Renal cortex interstitium (tissue), 11 donors: ENCODE measurements around the gene AADACL2. TPM values are rescaled to one million over a fixed set of nuclear protein-coding genes. Genes with fewer than 3 reads are reported as not detected.
"Not testable (repeated sequence)": the region's sequence is repeated elsewhere in the genome, so short reads cannot be mapped to it uniquely, and the experiment has no call there.

Experiments
- DNase-seq, 11 donors: peaks; one replicate each; pipeline ENCODE4 v3.0.0-alpha.2; 2013; ENCODE audit warnings: low read depth in 9 of 11, low spot score in 4 of 11; ENCODE audit errors: extremely low read depth in 1 of 11
- polyA plus RNA-seq, 3 donors: library from polyadenylated mRNA; unstranded; fragments of 120-200 nt; gene quantifications; one replicate each; pipeline ENCODE4 v1.2.1, GENCODE V29; 2013; ENCODE audit not compliant: insufficient read length in 3 of 3

Gene AADACL2
- polyA plus RNA-seq, 3 donors: 0.07 TPM; not detected in 2

DNA sequence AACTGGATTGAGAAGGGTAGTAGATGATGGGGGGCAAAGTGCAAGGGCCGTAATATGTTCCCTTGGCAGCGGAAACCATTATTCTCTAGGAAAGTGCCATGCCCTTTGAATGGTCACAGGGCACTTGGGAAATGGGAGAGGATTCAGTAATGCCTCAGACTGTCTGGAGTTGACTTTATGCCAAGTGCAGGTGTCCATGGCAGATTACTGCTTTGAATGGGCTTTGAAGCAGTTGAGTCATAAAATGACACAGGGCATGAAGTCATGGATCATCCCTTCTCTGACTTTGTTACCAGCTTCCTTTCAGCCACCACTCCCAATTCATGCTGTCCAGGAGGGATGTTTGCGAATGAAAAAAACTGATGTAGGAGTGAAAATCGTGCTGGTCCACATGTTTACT is 20.1 kb downstream of the AADACL2 start:
- no peak for DNase-seq

DNA sequence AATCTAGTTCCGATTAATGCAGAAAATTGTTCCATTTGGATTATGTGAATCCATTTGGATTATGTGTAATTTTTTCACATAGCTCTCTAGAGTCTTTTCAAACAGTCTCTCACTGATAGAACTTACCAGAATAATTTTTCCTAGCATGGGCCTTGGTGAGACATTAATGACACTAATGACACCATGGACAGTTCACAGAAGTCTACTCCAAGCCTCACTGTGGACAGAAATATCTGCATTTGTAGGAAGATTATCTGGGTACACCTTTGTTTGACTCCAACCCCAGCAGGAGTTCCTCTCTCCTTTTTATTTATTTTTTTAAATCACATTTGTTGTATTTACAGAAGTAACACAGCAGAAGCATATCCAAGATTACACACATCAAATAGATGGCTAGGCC is 27.9 kb downstream of the AADACL2 start:
- no peak for DNase-seq

DNA sequence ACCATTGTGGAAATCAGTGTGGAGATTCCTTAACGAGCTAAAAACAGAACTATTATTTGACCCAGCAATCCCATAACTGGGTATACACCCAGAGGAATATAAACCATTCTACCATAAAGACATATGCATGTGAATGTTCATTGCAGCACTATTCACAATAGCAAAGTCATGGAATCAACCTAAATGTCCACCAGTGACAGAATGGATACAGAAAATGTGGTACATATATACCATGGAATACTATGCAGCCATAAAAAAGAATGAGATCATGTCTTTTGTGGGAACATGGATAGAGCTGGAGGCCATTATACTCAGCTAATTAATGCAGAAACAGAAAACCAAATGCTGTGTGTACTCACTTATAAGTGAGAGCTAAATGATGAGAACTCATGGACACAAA is 31.0 kb downstream of the AADACL2 start:
- DNase-seq: not testable (repeated sequence)

DNA sequence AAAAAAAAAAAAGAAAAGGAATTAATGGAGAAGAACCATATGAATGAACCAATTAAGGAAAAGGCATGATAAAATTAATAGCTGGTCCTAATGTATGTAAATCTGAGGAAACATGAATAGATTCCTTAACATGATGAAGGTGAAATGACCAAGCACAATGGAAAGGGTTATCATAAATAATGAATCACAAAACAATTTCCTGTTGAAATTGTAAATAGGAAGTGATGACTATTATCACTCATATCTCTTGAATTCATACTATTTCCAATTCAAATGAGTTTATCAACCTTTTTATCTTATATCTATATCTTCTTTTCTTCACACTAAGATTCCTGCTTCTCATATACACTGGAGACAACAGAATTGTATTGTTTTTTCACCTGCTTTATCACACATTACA is 32.0 kb downstream of the AADACL2 start:
- DNase-seq: no peak

DNA sequence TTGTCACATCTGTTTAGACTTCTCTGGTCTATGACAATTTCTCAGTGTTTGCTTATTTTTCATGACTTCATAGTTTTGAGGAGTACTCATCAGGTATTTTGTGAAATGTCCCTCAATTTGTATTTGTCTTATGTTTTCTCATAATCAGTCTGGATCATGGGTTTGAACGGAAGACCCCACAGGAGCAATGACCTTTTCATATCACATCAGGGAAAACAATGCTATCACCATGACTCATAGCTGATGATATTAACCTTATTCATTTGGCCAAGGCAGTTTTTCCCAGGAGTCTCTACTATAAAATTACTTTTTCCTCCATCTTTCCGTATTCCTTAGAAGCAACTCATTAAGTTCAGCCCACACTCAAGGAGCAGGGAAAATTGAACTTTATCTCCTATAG is 32.7 kb downstream of the AADACL2 start:
- no peak for DNase-seq

DNA sequence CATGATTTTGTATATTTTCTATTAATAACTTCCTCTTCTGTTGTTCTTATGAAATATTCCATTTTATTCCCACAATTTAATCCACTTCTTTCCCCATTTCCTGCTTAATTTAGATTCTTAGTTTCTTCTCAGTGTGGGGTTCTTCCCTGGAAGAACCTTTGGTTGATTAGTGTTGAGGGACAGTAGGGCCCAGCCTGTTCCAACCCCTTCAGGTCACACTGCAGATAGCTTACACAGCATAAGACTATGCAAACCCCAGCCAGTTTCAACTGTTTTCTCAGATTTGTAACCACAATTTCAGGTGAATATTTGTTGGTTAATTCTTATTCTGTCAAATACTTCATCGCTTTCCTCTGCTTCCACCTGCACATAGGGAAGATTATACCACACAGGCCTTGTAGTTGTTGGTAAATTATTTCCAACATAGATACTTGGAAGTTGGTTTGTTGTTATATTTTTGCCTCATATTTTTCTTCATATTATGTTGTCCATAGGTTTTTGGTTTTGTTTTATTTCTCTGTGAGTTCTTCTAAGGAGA is 34.7 kb downstream of the AADACL2 start:
- no peak for DNase-seq

DNA sequence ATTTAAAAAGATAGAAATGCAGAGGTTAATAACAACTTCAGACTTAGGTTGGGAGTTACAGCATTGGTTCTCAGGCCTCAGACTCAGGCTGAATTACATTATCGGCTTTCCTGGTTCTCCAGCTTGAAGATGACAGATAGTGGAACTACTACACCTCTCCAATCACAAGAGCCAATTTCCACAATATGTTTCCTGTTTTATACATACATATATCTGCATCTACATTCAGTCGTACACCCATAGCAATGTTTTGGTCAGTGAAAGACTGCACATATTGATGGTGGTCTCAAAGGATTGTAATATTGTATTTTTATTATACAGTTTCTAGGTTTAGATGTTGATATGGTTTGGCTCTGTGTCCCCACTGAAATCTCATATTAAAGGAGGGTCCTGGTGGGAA is 35.4 kb downstream of the AADACL2 start:
- no peak for DNase-seq

DNA sequence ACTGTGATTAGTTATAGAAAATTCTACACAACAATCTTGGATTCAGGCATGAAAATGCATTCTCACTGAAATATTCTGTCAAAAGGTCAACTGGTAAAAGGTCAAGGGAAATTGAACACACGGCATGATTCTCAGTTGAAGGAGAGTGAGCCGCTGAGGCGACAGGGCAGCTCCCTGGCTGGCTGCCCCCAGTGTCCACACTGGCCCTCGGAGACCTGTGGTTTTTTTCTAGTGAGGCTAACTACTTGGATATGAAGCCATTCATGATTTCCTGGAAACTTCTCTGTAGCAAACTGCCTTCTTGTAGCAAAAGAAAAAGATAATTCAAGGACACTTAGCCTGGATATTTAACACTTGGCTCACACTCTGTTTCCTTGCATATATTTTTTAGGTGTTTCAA is 37.2 kb downstream of the AADACL2 start:
- peak in 2 of 11 donors; percentile 15 to 27 for DNase-seq

DNA sequence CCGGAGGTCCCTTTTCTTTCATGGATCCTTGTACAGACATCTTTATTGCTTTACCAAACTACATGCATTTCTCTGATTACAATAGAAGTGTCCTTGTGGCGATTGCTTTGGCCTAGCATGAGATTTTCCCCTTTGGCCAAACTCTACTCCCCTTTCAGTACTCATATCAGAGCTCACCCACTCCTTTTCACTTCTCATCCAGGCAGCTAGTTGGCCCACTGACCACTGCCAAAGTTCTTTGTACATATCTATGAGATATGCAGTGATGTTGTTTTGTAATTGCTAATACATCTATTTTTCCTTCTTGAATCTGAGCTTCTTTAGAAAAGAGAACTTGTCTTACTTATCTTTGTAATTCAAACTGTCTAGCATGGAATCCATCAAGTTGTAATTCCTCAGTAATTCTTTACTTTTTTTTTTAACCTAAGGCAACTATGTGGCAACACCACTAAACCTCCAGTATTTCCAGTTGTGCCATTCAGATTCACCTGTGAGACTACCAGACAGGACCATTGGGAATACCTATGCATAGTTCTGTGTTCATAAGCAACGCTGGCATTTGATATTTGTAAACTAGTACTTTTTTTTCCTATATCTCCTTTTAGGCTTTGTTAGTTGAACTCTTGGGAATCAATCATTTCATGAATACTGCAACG is 39.2 kb downstream of the AADACL2 start:
- DNase-seq: no peak

DNA sequence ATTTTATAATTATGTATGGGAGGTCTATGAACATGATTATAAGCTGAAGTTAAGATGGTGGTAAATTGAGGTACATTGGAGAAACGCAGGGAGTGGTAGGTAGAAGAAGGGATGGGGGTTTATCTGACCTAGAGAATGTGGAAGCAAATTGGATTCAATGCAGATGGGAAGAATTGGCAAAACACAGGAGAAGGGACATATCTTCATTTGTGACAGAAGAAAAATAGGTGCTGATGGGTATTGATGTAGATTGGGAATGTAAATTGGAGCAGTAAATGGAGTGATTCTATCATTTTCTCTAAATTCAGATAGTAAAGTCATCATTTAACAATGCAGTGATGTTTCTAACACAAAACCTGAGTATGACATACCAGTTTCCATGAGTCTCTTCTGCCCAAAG is 40.5 kb downstream of the AADACL2 start:
- no peak for DNase-seq

DNA sequence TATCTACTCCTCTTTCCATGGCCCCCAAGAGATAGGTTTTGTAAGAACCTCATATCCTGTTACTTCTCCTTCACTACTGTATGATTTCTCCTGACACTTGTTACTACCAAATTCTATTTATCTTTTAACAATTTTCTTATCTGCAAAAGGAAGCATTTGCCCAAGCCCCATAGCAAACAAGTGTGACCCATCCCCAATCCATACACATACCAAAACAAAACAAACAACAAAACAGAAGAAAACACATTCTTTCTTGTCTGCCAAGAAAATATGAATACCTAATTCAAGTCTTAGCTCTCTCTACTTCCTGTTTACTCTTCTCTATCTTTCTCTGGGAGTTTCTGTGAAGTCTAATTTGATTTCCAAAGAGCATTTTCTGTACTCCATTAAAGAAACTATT is 41.2 kb downstream of the AADACL2 start:
- DNase-seq: no peak

DNA sequence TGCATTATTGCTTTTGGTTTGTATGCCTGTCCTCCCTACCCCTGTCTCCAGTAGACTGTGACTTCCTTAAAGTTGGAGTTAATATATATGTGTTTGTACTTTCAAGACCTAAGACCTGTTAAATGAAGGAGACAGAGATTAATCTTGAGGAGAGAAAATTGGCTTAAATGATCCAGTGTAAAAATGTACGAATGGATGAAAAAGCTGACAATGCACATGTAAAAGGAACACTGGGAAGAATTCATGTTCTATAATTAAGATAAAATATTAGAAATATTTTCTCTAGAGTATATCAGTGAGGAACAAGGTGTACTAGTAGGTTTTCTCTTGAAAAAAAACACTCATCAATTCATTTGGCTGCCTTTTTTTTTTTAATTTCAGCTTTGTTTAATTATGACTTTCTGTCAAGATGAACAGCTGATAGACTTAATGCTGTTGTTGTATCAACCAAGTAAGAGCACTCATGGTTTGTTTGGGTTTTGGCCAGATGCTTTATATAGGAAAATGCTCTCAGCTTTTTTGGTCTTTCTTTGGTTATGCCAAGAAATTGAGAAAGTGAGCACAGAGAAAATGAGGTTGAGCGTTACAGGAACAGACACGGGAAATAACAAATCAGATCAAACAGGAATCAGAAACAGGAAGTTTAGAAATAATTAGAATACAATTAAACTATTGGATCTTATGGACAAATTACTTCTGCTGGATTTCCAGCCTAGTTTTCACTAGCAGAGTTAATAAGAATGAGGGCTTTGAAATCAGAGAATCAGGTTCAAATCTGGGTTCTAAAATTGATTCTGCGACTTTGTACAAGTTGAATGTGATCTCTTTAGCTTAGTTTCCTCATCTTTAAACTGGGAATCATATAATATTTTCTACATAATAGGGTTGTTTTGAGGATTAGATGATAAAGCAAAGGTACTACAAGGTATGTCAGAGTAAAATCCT is 41.9 kb downstream of the AADACL2 start:
- no peak for DNase-seq

DNA sequence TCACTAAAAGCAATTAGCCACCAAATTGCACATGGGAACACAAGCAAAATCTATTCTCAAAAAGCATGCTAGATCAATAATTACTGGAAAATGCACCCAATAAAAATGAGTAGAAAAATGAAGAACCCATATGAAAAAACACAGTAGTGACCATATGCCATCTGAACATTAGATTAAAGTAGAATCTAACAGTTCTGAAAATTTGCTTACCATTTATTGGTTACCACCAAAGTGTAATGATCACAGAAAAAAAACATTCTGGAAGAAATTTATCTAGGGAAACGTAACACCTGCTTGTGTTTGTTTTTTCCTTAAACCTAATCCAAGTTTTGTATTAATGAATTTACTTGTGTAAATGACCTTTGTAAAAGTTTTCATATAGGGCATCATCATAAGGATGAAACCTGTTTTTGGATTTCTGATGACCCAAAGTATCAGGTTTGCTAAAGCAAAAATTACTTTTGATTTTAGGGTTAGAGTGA is 42.6 kb downstream of the AADACL2 start:
- no peak for DNase-seq

DNA sequence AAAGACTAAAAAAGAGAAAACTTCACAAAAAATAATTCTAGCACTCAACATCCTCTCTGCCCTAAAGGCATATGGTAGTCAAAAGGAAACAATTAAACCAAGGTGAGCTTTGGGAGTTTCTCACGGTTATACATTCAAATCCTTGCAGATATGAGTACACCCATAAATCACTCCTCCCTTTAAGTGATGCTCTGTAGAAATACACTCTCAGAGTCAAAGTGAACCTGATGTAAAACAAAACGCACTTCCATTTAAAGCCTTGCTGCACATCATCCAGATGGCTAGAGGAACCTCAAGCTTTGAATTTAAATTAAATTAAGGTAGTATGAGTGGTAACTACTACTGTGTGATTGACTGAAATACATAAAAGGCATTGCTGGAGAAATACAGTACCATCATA is 44.2 kb downstream of the AADACL2 start:
- DNase-seq: no peak

DNA sequence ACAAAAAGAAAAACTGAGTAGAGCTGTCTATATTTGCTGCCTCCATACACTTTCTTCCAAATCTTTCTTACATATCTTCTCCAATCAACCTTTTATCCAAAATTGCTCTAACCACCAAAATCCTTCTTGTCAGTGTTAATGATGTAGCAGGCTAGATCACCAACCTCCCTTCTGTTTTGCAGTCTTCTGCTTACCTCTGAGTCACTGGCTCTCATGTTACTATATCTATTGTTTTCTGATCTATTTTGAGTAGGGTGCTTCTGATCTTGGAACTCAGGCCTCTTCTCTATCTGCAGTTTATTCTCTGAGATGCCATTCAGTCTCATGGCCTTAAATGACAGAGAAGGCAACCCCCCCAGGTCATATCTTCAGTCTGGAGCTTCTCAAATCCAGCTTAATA is 53.9 kb downstream of the AADACL2 start:
- DNase-seq: no peak

DNA sequence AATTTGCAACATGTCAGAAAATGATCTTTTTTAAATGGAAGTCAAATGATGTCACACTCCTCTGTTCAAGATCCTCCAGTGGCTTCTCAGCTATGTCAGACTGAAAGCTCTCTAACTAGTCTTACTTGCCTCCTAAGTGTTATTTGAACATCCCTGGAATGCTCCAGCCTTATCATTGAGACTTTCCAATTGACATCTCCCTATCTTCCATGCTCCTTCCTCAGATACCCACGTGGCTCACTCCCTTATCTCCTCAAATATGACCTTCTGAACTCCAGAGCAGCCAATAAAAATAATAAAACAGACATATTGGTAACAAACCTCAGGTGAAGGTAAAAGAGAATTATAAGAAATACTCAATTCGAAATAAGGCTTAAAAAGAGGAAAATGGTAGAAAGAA is 54.7 kb downstream of the AADACL2 start:
- DNase-seq: no peak

DNA sequence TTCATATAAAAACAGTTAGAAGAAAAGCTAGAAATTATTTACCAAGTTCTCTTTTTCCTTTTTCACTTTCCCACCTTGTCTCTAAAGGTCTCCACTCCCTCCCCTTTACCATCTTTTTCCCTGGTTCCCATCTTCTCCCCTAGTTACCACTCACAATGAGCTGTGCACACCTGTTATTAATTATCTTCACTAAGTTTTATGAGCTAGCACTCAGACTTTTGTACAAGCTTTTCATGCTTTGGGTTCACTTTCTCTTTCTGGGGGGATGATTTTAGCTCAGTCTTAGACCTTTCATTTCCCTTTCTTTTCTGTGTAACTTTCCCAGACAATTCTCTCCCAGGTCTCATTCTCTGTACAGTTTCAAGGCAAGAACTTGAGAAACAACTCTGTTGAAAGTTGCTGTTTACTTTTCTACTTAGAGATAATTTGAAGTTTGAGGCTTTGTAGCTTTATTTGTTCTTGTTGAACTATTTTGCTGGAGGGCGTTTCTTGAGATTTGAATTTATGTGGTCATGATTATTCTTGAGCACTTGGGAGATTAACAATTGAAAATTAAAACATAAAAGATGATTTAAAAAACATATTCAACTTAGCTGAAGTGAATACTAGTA is 56.2 kb downstream of the AADACL2 start:
- no peak for DNase-seq

DNA sequence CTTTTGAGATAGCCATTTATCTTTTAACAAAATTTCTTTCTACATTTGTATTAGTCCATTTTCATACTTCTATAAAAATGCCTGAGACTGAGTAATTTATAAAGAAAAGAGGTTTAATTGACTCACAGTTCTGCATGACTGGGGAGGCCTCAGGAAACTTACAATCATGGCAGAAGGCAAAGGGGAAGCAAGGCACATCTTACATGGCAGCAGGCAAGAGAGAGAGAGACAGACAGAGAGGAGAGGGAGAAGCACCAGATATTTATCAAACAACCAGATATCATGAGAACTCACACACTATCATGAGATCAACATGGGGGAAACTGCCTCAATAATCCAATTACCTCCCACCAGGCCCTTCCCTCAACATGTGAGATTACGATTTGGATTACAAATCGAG is 57.0 kb downstream of the AADACL2 start:
- DNase-seq: not testable (repeated sequence)

DNA sequence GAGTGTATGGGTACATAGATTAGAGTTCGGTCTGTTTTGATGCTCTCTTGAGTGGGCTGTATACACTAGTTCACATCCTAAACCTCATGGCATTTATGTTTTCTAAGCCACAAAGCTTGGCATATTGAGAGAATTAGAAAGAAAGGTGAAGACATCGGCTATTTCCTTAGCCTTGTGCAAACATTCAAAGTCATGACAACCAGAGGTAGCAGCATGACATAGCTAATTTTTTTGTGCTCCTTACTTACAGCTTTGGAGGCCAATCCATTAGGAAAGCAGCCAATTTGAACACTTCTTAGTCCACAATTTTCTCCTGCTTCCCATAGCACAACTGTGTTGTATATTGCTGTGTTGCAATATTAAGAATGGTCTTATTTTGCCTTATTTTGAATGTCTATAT is 58.7 kb downstream of the AADACL2 start:
- no peak for DNase-seq

DNA sequence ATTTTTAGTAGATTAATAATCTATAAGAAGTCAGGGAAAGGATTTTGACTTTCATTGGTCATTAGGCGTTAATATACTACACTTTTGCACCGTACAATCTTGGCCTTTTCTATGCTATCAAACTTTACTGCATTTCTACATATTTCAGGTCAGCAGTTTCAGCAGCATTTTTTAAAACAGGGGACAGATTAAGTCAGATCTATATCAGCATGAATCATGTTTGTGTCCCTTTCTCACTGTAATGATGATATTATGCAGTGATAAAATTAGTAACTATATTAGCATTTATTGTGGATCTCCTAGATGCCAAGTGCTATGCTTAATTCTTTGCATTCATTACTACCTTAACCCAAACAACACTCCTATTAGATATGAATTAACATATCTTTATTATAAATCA is 59.9 kb downstream of the AADACL2 start:
- no peak for DNase-seq
